ENCODE measurements around the gene PRDX5. TPM values are rescaled to one million over a fixed set of nuclear protein-coding genes. Genes with fewer than 3 reads are reported as not detected.

Gene PRDX5
- 100 to 1,000 TPM; 122 to 236 (median 223) TPM for total RNA-seq

DNA sequence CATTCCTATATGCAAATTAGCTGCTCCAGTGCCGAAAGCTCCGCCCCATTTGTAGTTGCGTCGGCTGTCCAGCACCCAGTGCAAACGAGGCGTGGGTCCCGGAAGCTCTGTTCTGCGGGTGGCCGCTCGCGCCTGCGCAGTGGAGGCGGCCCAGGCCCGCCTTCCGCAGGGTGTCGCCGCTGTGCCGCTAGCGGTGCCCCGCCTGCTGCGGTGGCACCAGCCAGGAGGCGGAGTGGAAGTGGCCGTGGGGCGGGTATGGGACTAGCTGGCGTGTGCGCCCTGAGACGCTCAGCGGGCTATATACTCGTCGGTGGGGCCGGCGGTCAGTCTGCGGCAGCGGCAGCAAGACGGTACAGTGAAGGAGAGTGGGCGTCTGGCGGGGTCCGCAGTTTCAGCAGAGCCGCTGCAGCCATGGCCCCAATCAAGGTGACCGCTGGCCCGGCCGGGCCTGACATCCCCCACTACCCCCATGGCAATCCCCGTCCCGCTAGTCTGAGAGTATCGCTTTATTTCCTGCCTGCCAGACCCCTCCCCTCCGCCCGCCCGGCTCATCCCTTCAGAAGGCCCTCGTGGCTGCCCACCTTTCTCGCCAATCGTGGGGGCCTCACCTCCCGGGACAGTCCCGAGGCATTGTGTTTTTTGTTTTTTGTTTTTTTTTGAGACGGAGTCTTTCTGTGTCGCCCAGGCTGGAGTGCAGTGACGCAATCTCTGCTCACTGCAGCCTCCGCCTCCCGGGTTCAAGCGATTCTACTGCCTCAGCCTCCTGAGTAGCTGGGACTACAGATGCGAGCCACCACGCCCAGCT, at the start of gene PRDX5:
Gene PRDX5, plus strand, starts transcription at position 161 of the 805 bp plus-strand sequence. Its CDS starts 95 bp downstream, at position 256.
- TF ChIP-seq, protein P1, sequence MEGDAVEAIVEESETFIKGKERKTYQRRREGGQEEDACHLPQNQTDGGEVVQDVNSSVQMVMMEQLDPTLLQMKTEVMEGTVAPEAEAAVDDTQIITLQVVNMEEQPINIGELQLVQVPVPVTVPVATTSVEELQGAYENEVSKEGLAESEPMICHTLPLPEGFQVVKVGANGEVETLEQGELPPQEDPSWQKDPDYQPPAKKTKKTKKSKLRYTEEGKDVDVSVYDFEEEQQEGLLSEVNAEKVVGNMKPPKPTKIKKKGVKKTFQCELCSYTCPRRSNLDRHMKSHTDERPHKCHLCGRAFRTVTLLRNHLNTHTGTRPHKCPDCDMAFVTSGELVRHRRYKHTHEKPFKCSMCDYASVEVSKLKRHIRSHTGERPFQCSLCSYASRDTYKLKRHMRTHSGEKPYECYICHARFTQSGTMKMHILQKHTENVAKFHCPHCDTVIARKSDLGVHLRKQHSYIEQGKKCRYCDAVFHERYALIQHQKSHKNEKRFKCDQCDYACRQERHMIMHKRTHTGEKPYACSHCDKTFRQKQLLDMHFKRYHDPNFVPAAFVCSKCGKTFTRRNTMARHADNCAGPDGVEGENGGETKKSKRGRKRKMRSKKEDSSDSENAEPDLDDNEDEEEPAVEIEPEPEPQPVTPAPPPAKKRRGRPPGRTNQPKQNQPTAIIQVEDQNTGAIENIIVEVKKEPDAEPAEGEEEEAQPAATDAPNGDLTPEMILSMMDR (IDR thresholded peaks at IDR 0.05; ENCODE audit: low read depth), result no peak

DNA sequence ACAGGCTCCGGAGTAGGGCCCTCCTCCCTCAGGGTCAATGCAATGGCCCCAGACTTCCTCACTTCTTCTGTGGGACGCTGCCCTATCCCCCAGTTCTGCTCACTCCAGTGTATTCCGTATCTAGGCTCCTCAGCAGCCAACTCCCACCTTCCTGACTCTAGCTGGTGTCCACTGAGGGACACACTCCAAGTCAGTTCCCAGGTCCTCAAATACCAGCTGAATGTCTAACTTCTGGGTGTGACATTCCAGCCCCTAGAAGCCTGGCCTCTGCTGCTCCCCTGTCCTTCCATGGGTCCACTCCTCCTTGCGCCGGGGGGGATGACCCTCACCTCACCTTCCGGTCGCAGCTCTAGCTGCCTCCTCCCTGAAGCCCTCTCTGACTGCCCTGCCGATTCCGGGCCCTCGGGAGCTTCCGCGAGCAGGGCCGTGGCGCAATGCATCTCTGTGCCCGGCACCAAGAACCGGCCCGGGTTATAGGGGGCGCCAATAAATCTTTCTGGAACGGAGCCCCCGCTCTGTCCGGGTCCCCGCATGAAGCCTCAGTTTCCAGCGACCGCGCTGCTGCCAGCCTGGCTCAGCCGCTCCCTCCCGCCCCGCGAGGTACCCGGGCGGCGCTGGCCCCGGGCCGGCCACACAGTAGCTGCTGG, 48.9 kb upstream of the PRDX5 start:
- TF ChIP-seq, protein P1 (IDR thresholded peaks at IDR 0.05; ENCODE audit: low read depth), result no peak

DNA sequence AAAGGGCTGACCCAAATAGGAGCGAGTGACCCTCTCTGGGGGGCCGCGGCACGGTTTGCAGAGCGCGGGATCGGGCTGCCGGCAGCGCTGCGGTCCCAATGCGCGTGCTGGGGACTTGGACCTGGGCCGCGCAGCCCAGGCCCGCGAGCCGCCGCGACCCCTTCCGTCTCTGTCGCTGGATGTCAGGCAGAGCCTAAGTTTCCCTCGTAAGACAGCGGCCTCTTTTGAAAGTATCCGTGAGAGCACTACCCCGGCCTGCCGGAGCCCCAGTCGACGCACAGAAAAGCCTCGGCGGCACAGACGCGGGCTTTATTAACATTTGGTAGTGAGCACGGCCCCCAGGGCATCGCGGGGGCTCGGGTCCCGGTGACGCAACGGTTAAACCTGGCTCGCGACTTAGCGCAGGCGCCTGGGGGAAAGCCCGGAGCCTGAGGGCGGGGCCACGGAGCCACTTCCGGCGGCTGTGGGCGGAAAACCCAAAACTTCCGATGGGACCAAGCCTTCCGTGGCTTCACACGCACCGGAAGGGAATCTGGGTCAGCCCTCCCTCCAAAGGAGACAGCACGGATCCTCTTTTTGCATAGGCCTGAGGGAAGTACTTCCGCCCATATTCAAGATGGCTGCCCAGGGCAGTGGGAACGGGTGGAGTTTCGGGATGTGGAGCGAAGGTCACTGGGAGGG, 48.2 kb upstream of the PRDX5 start:
- TF ChIP-seq, protein P1 (IDR thresholded peaks at IDR 0.05; ENCODE audit: low read depth), result no peak

DNA sequence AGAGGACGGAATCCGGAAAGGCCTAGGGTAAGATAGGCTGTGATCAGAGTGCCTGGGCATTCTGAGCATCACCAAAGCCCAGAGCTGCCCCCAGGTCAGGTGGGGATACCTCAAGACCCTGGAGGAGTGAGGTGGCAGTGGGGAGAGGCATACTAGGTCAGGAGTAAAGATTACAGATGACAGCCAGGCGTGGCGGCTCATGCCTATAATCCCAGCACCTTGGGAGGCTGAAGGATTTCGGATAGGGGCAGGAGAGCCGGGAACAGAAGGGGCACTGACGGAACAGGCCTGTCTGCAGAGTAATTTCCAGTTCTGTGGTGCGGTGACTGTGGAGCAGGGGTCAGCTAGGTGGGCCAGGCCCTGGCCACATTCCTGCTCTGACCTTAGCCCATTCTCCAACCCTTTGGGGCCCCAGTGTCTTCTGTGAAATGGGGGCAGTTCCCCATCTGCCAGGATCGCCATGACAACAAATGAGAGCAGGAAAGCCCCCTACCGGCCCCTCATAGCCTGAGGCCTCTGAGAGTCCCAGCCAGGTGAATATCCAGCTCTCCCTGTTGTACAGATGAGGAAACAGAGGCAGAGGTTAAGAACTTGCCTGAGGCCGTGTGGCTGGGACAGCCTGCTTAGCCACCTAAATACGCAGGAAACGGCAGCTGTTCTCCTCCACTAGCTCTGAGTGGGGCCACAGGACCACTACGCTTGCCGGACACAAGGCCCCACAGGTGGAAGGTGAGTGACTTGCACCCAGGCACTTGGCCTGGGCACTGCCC, 42.7 kb upstream of the PRDX5 start:
- TF ChIP-seq, protein P1 (IDR thresholded peaks at IDR 0.05; ENCODE audit: low read depth), result no peak

DNA sequence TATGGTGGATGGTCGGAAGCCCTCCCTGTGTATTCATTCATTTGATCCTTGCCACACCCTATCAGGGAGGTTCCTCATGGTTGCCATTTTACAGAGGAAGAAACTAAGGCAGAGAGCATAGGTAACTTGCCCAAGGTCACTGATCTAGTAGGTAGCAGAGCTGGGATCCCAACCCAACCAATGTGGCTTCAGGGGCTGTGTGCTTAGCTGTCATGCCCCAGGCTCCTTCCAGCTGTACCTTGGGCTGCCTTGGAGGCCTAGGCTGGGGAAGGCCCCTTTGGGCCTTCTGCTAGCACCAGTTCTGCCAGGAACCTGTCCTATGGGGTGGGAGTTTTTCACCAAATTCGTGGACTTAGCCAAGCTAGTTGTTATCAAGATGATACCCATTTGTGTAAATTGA, 42.1 kb upstream of the PRDX5 start:
- TF ChIP-seq, protein P1 (IDR thresholded peaks at IDR 0.05; ENCODE audit: low read depth), result no peak

DNA sequence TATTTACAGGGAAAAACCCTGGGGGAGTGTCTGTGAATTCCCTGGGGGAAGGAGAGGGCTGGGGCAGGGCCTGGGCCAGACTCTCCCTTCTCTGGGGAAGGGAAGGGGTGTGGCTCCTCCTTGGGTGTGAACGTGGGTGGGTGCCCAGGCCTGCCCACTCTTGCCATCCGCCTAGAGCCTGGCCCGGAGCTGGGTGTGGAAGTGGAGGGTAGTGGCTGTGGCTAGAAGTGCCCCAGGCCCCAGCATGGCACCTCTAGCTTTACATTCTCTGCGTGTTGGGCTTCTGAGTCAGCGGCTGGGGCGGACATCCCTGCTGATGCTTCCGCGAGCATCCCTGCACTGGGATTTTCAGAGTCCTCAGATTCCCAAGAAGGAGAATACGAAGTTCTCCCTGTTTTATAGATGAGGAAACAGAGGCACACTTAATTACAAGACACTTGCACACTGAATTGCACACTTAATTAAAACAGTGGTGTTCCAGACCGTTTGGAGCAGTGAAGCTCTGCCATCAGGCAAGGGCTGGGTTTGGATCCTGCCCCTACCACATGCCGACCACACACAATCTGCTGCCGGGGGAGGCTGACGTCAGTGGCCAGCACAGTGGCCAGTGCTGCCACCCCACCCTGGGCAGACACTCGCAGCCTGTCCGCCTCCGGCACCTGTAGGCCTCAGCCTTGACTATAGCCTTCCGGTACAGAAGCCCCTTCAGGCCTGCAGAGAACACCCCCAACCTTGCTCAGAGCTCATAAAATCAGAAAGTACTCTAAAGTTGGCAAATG, 41.1 kb upstream of the PRDX5 start:
- TF ChIP-seq, protein P1 (IDR thresholded peaks at IDR 0.05; ENCODE audit: low read depth), result no peak

Data from subcutaneous adipose tissue (tissue), 4 donors.